ENCODE results near the gene CDK3. TPM values are rescaled to one million over a fixed set of nuclear protein-coding genes. Genes with fewer than 3 reads are reported as not detected.
A peak's percentile ranks its signal among the peaks of the same experiment; 100 is the strongest.
"Not testable (repeated sequence)": the region's sequence is repeated elsewhere in the genome, so short reads cannot be mapped to it uniquely, and the experiment has no call there.

CDK3 gene
- polyA plus RNA-seq, 4 donors, result 7.9 to 82.3 (median 41.7) TPM

- not testable (repeated sequence) for FAIRE-seq; H3K4me1 ChIP-seq (ENCODE audit: control insufficient read depth in 3 of 3, insufficient read depth in 2 of 3, low read depth in 1 of 3, low read length in 2 of 3); H3K27me3 ChIP-seq (ENCODE audit: control insufficient read depth in 3 of 3, insufficient read depth in 3 of 3, low read length in 3 of 3); DNase-seq; H3K4me3 ChIP-seq (ENCODE audit: low read depth in 1 of 3, low read length in 3 of 3); H3K27ac ChIP-seq (ENCODE audit: low read depth in 1 of 3, low read length in 2 of 3); H3K9me3 ChIP-seq (ENCODE audit: control insufficient read depth in 2 of 2, insufficient read depth in 1 of 2, low read depth in 1 of 2, low read length in 1 of 2)
- peaks cover 42 to 92% (median 50%) of the 10 kb centered on the region in 3 donors for H3K36me3 ChIP-seq (ENCODE audit: control insufficient read depth in 3 of 3, insufficient read depth in 2 of 3, low read depth in 1 of 3, low read length in 3 of 3)
- WGBS, 3 donors, result 87 to 88% (median 87%) methylated on average over 11 of the region's 11 CpGs
Observed at GRCh38 chr17:76044475-76045007, 43.9 kb downstream of the CDK3 start.

GRCh38 chr17:76046064-76046463 lies 45.4 kb downstream of the CDK3 start:
- Histone ChIP-seq H3K4me1 (ENCODE audit: control insufficient read depth in 3 of 3, insufficient read depth in 2 of 3, low read depth in 1 of 3, low read length in 2 of 3) (peaks cover 0 to 15% (median 0%) of the 10 kb centered on the region in 3 donors), H3K27me3 (ENCODE audit: control insufficient read depth in 3 of 3, insufficient read depth in 3 of 3, low read length in 3 of 3) (no peaks in the 10 kb centered on the region), H3K36me3 (ENCODE audit: control insufficient read depth in 3 of 3, insufficient read depth in 2 of 3, low read depth in 1 of 3, low read length in 3 of 3) (peaks cover 34 to 90% (median 48%) of the 10 kb centered on the region in 3 donors), H3K4me3 (ENCODE audit: low read depth in 1 of 3, low read length in 3 of 3) (no peak overlapping the region), H3K9me3 (ENCODE audit: control insufficient read depth in 2 of 2, insufficient read depth in 1 of 2, low read depth in 1 of 2, low read length in 1 of 2) (no peaks in the 10 kb centered on the region), H3K27ac (ENCODE audit: low read depth in 1 of 3, low read length in 2 of 3) (no peak overlapping the region)
- FAIRE-seq, result no peak
- DNase-seq, result no peak
- 87 to 92% (median 90%) methylated on average over 8 of the region's 8 CpGs for WGBS, 3 donors

GRCh38 chr17:76048025-76048605 lies 47.5 kb downstream of the CDK3 start:
- Histone ChIP-seq H3K4me3 (ENCODE audit: low read depth in 1 of 3, low read length in 3 of 3) (no peak overlapping the region), H3K4me1 (ENCODE audit: control insufficient read depth in 3 of 3, insufficient read depth in 2 of 3, low read depth in 1 of 3, low read length in 2 of 3) (peaks cover 0 to 18% (median 0%) of the 10 kb centered on the region in 3 donors), H3K27me3 (ENCODE audit: control insufficient read depth in 3 of 3, insufficient read depth in 3 of 3, low read length in 3 of 3) (no peaks in the 10 kb centered on the region), H3K9me3 (ENCODE audit: control insufficient read depth in 2 of 2, insufficient read depth in 1 of 2, low read depth in 1 of 2, low read length in 1 of 2) (no peaks in the 10 kb centered on the region), H3K27ac (ENCODE audit: low read depth in 1 of 3, low read length in 2 of 3) (no peak overlapping the region), H3K36me3 (ENCODE audit: control insufficient read depth in 3 of 3, insufficient read depth in 2 of 3, low read depth in 1 of 3, low read length in 3 of 3) (peaks cover 23 to 79% (median 34%) of the 10 kb centered on the region in 3 donors)
- FAIRE-seq, result no peak
- no peak for DNase-seq
- 83 to 88% (median 87%) methylated on average over 9 of the region's 9 CpGs for WGBS, 3 donors

GRCh38 chr17:76048711-76049110 lies 48.1 kb downstream of the CDK3 start:
- FAIRE-seq, result no peak
- Histone ChIP-seq H3K4me3 (ENCODE audit: low read depth in 1 of 3, low read length in 3 of 3) (no peak overlapping the region), H3K27ac (ENCODE audit: low read depth in 1 of 3, low read length in 2 of 3) (no peak overlapping the region), H3K36me3 (ENCODE audit: control insufficient read depth in 3 of 3, insufficient read depth in 2 of 3, low read depth in 1 of 3, low read length in 3 of 3) (peaks cover 24 to 78% (median 32%) of the 10 kb centered on the region in 3 donors), H3K4me1 (ENCODE audit: control insufficient read depth in 3 of 3, insufficient read depth in 2 of 3, low read depth in 1 of 3, low read length in 2 of 3) (peaks cover 0 to 22% (median 0%) of the 10 kb centered on the region in 3 donors), H3K27me3 (ENCODE audit: control insufficient read depth in 3 of 3, insufficient read depth in 3 of 3, low read length in 3 of 3) (no peaks in the 10 kb centered on the region), H3K9me3 (ENCODE audit: control insufficient read depth in 2 of 2, insufficient read depth in 1 of 2, low read depth in 1 of 2, low read length in 1 of 2) (no peaks in the 10 kb centered on the region)
- WGBS, 3 donors, result 79 to 81% (median 80%) methylated on average over 9 of the region's 9 CpGs
- no peak for DNase-seq

- peaks cover 20 to 78% (median 32%) of the 10 kb centered on the region in 3 donors for H3K36me3 ChIP-seq (ENCODE audit: control insufficient read depth in 3 of 3, insufficient read depth in 2 of 3, low read depth in 1 of 3, low read length in 3 of 3)
Observed at GRCh38 chr17:76049239-76049638, 48.6 kb downstream of the CDK3 start.

GRCh38 chr17:76049836-76050537 lies 49.3 kb downstream of the CDK3 start:
- DNase-seq (no peak), FAIRE-seq (no peak)
- Histone ChIP-seq H3K27me3 (ENCODE audit: control insufficient read depth in 3 of 3, insufficient read depth in 3 of 3, low read length in 3 of 3) (no peaks in the 10 kb centered on the region), H3K4me1 (ENCODE audit: control insufficient read depth in 3 of 3, insufficient read depth in 2 of 3, low read depth in 1 of 3, low read length in 2 of 3) (peaks cover 0 to 24% (median 0%) of the 10 kb centered on the region in 3 donors), H3K4me3 (ENCODE audit: low read depth in 1 of 3, low read length in 3 of 3) (no peak overlapping the region), H3K36me3 (ENCODE audit: control insufficient read depth in 3 of 3, insufficient read depth in 2 of 3, low read depth in 1 of 3, low read length in 3 of 3) (peaks cover 20 to 77% (median 26%) of the 10 kb centered on the region in 3 donors), H3K9me3 (ENCODE audit: control insufficient read depth in 2 of 2, insufficient read depth in 1 of 2, low read depth in 1 of 2, low read length in 1 of 2) (no peaks in the 10 kb centered on the region), H3K27ac (ENCODE audit: low read depth in 1 of 3, low read length in 2 of 3) (peak overlapping the region in 1 of 3 donors; percentile 82)
- 95 to 96% (median 95%) methylated on average over 15 of the region's 15 CpGs for WGBS, 3 donors

More at GRCh38 chr17:76049239-76049638, 48.6 kb downstream of the CDK3 start:
- DNase-seq (no peak), FAIRE-seq (no peak)
- Histone ChIP-seq H3K9me3 (ENCODE audit: control insufficient read depth in 2 of 2, insufficient read depth in 1 of 2, low read depth in 1 of 2, low read length in 1 of 2) (no peaks in the 10 kb centered on the region), H3K4me3 (ENCODE audit: low read depth in 1 of 3, low read length in 3 of 3) (no peak overlapping the region), H3K4me1 (ENCODE audit: control insufficient read depth in 3 of 3, insufficient read depth in 2 of 3, low read depth in 1 of 3, low read length in 2 of 3) (peaks cover 0 to 24% (median 0%) of the 10 kb centered on the region in 3 donors), H3K27ac (ENCODE audit: low read depth in 1 of 3, low read length in 2 of 3) (no peak overlapping the region), H3K27me3 (ENCODE audit: control insufficient read depth in 3 of 3, insufficient read depth in 3 of 3, low read length in 3 of 3) (no peaks in the 10 kb centered on the region)
- WGBS, 3 donors, result 89 to 95% (median 95%) methylated on average over 3 of the region's 3 CpGs

GRCh38 chr17:76050538-76051467 lies 50.1 kb downstream of the CDK3 start:
- Histone ChIP-seq H3K36me3 (ENCODE audit: control insufficient read depth in 3 of 3, insufficient read depth in 2 of 3, low read depth in 1 of 3, low read length in 3 of 3) (peaks cover 20 to 78% (median 21%) of the 10 kb centered on the region in 3 donors), H3K27ac (ENCODE audit: low read depth in 1 of 3, low read length in 2 of 3) (peak overlapping the region in 1 of 3 donors; percentile 82)
- WGBS, 3 donors, result 88 to 94% (median 89%) methylated on average over 11 of the region's 11 CpGs

GRCh38 chr17:76051561-76051960 lies 50.9 kb downstream of the CDK3 start:
- H3K9me3 ChIP-seq (ENCODE audit: control insufficient read depth in 2 of 2, insufficient read depth in 1 of 2, low read depth in 1 of 2, low read length in 1 of 2), result no peaks in the 10 kb centered on the region
- no peak for FAIRE-seq
- H3K27ac ChIP-seq (ENCODE audit: low read depth in 1 of 3, low read length in 2 of 3), result peak overlapping the region in 1 of 3 donors; percentile 82
- H3K27me3 ChIP-seq (ENCODE audit: control insufficient read depth in 3 of 3, insufficient read depth in 3 of 3, low read length in 3 of 3), result no peaks in the 10 kb centered on the region
- no peak overlapping the region for H3K4me3 ChIP-seq (ENCODE audit: low read depth in 1 of 3, low read length in 3 of 3)
- peaks cover 22 to 74% (median 28%) of the 10 kb centered on the region in 3 donors for H3K36me3 ChIP-seq (ENCODE audit: control insufficient read depth in 3 of 3, insufficient read depth in 2 of 3, low read depth in 1 of 3, low read length in 3 of 3)
- no peak for DNase-seq
- 83 to 84% (median 84%) methylated on average over 6 of the region's 6 CpGs for WGBS, 3 donors
- peaks cover 0 to 24% (median 0%) of the 10 kb centered on the region in 3 donors for H3K4me1 ChIP-seq (ENCODE audit: control insufficient read depth in 3 of 3, insufficient read depth in 2 of 3, low read depth in 1 of 3, low read length in 2 of 3)

More at GRCh38 chr17:76050538-76051467, 50.1 kb downstream of the CDK3 start:
- no peaks in the 10 kb centered on the region for H3K27me3 ChIP-seq (ENCODE audit: control insufficient read depth in 3 of 3, insufficient read depth in 3 of 3, low read length in 3 of 3)
- DNase-seq (peak in 1 of 2 donors; percentile 62), FAIRE-seq (no peak)
- H3K4me3 ChIP-seq (ENCODE audit: low read depth in 1 of 3, low read length in 3 of 3), result no peak overlapping the region
- H3K9me3 ChIP-seq (ENCODE audit: control insufficient read depth in 2 of 2, insufficient read depth in 1 of 2, low read depth in 1 of 2, low read length in 1 of 2), result no peaks in the 10 kb centered on the region
- peaks cover 0 to 24% (median 0%) of the 10 kb centered on the region in 3 donors for H3K4me1 ChIP-seq (ENCODE audit: control insufficient read depth in 3 of 3, insufficient read depth in 2 of 3, low read depth in 1 of 3, low read length in 2 of 3)

Measured in small intestine (tissue), 7 donors.